ENCODE results near the gene PRR7. TPM values are rescaled to one million over a fixed set of nuclear protein-coding genes. Genes with fewer than 3 reads are reported as not detected.

Gene PRR7
- total and polyA plus RNA-seq, 7 donors, result 0.39 to 3.8 (median 1.8) TPM

DNA sequence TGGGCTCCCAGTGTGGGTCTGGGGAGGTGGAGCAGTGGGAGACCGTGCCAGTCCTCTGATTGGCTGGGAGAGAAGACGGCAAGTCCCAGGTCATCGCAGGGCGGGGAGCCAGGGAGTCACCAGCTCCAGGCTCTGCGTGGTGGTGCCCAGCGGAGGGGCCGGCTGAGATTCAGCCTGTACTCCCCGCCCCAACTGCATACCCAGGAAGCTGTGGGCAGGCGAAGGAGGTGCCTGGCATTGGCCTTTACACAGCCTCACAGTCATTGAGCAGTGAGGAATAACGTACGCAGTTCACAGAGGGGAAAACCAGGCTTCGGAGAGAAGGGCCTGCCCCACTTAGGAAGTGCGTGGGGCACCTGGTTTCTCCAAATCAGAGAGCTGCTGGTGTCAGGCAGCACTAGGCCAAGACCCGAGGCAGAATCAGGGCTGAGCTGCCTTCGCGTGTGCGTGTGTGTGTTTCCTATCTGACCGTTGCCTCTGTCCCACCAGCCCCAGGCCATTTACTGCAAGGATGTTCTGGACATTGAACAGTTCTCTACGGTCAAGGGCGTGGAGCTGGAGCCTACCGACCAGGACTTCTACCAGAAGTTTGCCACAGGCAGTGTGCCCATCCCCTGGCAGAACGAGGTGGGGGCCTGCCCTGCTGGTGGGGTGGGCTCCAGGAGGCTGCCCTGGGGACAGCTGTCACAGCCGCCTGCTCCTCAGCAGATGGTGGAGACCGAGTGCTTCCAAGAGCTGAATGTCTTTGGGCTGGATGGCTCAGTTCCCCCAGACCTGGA lies 6.2 kb upstream of the PRR7 start:
- Histone ChIP-seq H3K4me3 (no peak overlapping the region), H3K4me1 (no peaks in the 10 kb centered on the region), H3K27ac (no peak overlapping the region), H3K9me3 (no peaks in the 10 kb centered on the region), H3K36me3 (ENCODE audit: insufficient read depth in 1 of 2, low read depth in 1 of 2) (peaks cover 0 to 55% of the 10 kb centered on the region in 2 donors), H3K27me3 (ENCODE audit: insufficient read depth in 3 of 3, low read length in 2 of 3) (no peaks in the 10 kb centered on the region)
- DNase-seq, result no peak
- TF ChIP-seq, protein P1, sequence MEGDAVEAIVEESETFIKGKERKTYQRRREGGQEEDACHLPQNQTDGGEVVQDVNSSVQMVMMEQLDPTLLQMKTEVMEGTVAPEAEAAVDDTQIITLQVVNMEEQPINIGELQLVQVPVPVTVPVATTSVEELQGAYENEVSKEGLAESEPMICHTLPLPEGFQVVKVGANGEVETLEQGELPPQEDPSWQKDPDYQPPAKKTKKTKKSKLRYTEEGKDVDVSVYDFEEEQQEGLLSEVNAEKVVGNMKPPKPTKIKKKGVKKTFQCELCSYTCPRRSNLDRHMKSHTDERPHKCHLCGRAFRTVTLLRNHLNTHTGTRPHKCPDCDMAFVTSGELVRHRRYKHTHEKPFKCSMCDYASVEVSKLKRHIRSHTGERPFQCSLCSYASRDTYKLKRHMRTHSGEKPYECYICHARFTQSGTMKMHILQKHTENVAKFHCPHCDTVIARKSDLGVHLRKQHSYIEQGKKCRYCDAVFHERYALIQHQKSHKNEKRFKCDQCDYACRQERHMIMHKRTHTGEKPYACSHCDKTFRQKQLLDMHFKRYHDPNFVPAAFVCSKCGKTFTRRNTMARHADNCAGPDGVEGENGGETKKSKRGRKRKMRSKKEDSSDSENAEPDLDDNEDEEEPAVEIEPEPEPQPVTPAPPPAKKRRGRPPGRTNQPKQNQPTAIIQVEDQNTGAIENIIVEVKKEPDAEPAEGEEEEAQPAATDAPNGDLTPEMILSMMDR (IDR thresholded peaks at IDR 0.05), result no peak
- 78 to 85% (median 79%) methylated on average over 24 of the region's 24 CpGs for WGBS, 3 donors
- ATAC-seq, result no peak
- intact Hi-C loops (cut with DNase I), result no loop called here

DNA sequence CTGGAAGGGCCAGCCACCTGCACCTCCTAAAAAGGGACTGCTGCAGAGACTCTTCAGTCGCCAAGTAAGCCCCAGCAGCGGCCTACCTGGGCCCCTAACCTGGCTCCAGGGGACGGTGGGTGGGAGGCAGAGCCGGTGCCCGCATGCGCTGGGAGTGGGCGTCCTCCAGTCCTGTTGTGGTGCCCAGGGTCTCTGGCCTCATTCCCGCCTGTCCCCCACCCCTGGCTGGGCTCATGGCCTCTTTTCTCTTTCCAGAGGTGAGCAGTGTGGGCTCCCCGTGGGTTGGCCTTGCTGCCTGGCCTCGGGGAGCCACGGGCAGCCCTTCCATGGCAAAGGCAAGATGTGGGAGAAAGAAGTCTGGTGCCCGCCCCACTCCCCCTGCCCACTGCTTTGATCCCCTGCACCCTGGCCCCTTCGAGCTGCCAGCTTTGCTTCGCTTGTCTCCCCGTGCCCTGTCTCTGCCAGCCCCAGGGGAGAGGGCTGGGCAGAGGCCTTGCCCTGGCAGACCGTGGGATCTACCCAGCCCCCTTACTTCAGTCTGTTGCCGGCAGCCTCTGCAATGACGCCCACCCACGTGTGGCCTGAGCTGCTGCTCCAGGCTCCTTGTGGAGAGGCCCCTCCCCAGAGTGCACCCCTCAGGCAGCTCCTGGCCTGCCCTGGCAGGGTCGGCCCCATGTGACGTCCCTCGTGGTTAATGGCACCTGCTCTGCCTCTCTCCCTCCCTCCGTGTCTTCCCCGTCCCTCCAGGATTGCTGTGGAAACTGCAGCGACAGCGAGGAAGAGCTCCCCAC lies 5.4 kb upstream of the PRR7 start:
- Histone ChIP-seq H3K27me3 (ENCODE audit: insufficient read depth in 3 of 3, low read length in 2 of 3) (no peaks in the 10 kb centered on the region), H3K27ac (no peak overlapping the region), H3K4me3 (no peak overlapping the region), H3K4me1 (peaks cover 3% of the 10 kb centered on the region), H3K9me3 (no peaks in the 10 kb centered on the region), H3K36me3 (ENCODE audit: insufficient read depth in 1 of 2, low read depth in 1 of 2) (peaks cover 0 to 47% of the 10 kb centered on the region in 2 donors)
- intact Hi-C loops (cut with DNase I), result no loop called here
- TF ChIP-seq, protein P1 (IDR thresholded peaks at IDR 0.05), result no peak
- DNase-seq, result no peak
- WGBS, 3 donors, result 79 to 91% (median 82%) methylated on average over 18 to 26 of the region's 26 CpGs
- no peak for ATAC-seq

DNA sequence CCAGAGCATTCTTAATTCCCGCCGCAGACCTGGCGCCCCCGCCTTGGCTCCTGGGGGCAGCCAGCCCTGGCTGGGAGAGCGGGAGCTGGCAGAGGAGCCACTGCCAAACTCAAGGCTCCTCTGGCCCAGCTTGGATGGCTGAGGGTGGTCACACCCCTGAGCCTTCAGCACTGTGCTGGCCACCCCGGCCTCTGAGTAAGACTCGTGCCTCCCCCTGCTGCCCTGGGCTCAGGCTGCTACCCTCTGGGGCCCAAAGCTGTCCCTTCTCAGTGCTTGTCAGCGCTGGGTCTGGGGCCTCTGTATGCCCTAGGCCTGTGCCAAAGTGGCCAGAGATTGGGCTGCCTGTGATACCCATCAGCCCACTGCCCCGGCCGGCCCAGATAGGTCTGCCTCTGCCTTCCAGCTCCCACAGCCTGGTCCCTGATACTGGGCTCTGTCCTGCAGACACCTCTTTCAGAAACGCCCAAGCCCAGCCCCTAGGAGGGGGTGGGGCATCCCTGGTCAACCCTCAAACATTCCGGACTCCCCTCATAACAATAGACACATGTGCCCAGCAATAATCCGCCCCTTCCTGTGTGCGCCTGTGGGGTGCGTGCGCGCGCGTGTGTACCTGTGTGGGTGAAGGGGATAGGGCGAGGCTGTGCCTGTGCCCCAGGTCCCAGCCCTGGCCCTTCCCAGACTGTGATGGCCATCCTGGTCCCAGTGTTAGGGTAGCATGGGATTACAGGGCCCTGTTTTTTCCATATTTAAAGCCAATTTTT lies 4.4 kb upstream of the PRR7 start:
- Histone ChIP-seq H3K27me3 (ENCODE audit: insufficient read depth in 3 of 3, low read length in 2 of 3) (peaks cover 0 to 4% (median 0%) of the 10 kb centered on the region in 3 donors), H3K4me3 (no peak overlapping the region), H3K36me3 (ENCODE audit: insufficient read depth in 1 of 2, low read depth in 1 of 2) (peaks cover 0 to 37% of the 10 kb centered on the region in 2 donors), H3K27ac (no peak overlapping the region), H3K9me3 (no peaks in the 10 kb centered on the region), H3K4me1 (peaks cover 6% of the 10 kb centered on the region)
- ATAC-seq, result no peak
- no peak for DNase-seq
- TF ChIP-seq, protein P1 (IDR thresholded peaks at IDR 0.05), result no peak
- intact Hi-C loops (cut with DNase I), result no loop called here
- 90 to 94% (median 91%) methylated on average over 20 of the region's 20 CpGs for WGBS, 3 donors

DNA sequence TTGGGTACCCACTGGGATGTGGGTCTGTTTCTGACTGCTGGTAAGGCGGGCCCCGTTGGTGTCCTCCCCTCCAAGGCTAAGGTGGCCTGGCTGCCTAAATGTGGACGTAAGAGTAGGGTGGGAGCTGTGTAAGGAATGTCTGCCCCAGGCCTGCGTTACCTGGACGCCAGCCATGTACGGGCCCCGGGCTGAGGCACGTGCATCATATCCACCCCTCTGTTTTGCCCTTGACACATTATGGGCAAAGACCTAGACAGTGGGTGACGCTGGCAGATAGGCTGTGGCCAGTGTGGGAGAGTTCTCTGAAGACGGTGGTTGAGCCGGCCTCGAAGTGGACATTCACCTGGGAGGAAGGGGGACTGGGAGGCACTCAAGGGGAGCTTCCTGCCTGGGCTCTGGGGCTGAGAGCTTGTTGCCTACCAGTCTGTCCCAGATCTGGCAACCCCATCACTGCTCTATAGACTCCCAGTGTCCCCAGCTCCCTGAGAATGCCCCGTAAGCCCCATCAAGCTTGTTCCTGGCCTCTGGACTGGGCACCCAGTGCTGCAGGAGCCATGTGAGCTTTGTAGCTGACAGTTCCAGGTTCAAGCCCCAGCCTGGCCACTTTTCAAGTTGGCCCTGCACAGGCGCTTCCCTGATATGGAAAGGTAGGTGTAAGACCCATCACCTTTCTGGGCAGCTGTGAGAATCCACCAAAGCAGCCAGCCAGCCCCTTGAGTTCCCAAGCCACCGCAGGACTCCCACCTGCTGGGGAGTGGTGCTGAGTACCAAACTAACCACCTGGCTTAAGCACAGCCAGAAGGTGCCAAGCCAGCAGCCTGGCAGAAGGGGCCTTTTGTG lies 3.2 kb upstream of the PRR7 start:
- intact Hi-C loops (cut with DNase I), result no loop called here
- H3K27me3 ChIP-seq (ENCODE audit: insufficient read depth in 3 of 3, low read length in 2 of 3), result peaks cover 0 to 9% (median 5%) of the 10 kb centered on the region in 3 donors
- 82 to 87% (median 83%) methylated on average over 15 of the region's 15 CpGs for WGBS, 3 donors
- DNase-seq (no peak), ATAC-seq (no peak)
- no peak overlapping the region for H3K4me3 ChIP-seq
- H3K9me3 ChIP-seq, result no peaks in the 10 kb centered on the region
- H3K36me3 ChIP-seq (ENCODE audit: insufficient read depth in 1 of 2, low read depth in 1 of 2), result peaks cover 0 to 26% of the 10 kb centered on the region in 2 donors
- no peak overlapping the region for H3K27ac ChIP-seq
- TF ChIP-seq, protein P1 (IDR thresholded peaks at IDR 0.05), result no peak
- peaks cover 13% of the 10 kb centered on the region for H3K4me1 ChIP-seq

Data from psoas muscle (tissue), 8 donors.